M059J (cell line): ENCODE measurements around the gene GNRH2. TPM values are rescaled to one million over a fixed set of nuclear protein-coding genes. Genes with fewer than 3 reads are reported as not detected.
A peak's percentile ranks its signal among the peaks of the same experiment; 100 is the strongest.
"Not testable (repeated sequence)": the region's sequence is repeated elsewhere in the genome, so short reads cannot be mapped to it uniquely, and the experiment has no call there.

Experiments
- DNase-seq: peaks from one replicate; pipeline ENCODE4 v3.0.0-alpha.2; 2012; ENCODE audit warnings: low read depth
- total RNA-seq: library from RNA; depleted of rRNA; stranded (reverse); fragments of >200 nt; shearing (Covaris generic); gene quantifications from 2 replicates; pipeline ENCODE4 v1.2.3, GENCODE V29; 2014

The GNRH2 gene
- total RNA-seq, 1 experiment from 2014 or later = not detected

- DNase-seq = no peak
Measured at GRCh38 chr20:3072530-3073250, 29.3 kb downstream of the GNRH2 start.

DNA sequence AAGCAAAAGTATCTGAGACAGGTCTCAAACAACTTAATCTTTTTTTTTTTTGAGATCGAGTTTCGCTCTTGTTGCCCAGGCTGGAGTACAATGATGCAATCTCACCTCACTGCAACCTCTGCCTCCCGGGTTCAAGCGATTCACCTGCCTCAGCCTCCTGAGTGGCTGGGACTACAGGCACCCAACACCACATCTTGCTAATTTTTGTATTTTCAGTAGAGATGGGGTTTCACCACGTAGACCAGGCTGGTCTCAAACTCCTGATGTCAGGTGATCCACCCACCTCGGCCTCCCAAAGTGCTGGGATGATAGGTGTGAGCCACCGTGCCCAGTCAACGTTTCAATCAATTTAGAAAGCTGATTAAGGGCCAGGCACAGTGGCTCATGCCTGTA lies 29.8 kb downstream of the GNRH2 start:
- not testable (repeated sequence) for DNase-seq

DNA sequence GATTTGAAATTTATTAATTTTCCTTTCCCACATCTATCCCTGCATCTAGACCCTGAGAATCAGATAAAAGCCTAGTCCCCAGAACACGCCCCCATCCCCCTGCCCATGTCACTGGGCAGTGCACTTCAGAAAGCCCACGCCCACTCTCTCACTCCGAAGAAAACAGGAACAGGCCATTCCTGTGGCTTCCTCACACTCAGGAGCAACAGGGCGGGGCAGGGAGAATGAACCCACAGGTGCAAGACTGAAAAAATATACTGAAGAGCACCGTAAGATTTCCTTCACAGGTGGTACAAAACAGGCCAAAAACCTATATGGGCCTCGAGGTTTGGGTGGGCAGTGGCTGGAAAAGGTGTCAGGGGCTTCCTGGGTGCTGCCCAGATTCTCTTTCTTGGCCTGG lies 31.4 kb downstream of the GNRH2 start:
- DNase-seq = no peak

DNA sequence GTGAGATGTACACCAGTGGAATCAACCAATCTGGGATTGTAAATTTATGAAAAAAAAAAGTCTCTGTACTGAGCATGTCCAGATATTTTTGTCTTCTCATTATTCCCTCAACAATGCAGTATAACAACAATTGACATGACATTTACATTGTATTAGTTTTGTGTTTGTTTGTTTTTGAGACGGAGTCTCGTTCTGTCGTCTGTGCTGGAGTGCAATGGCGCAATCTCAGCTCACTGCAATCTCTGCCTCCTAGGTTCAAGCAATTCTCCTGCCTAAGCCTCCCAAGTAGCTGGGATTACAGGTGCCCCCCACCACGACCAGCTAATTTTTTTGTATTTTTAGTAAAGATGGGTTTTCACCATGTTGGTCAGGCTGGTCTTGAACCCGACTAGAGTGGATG lies 31.9 kb downstream of the GNRH2 start:
- not testable (repeated sequence) for DNase-seq

GRCh38 chr20:3077618-3078134 lies 34.3 kb downstream of the GNRH2 start:
- DNase-seq = no peak

DNA sequence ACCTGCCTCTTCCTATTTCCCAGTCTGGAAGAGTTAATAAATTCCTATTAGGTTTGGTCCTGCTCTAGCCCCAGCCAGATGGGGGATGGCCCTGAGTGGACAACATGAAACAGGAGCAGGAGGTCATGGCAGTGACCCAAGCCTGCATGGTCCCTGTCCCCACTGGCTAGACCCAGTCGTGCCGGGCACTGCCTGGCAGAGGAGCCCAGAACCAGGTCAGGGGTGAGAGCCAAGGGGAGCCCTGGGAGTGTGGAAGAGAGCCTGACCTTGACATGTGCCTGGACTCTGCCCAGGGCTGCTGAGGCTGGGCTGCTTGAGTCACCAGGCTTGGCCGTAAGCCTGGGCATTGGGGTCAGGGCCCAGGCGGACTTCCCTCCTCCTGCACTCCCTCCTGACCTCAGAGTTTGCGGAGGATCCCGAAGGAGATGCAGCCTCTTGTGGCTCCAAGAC lies 37.5 kb downstream of the GNRH2 start:
- DNase-seq = peak; percentile 94

GRCh38 chr20:3081641-3082040 lies 38.2 kb downstream of the GNRH2 start:
- DNase-seq = no peak

GRCh38 chr20:3082306-3082951 lies 39.0 kb downstream of the GNRH2 start:
- DNase-seq = no peak

GRCh38 chr20:3082955-3083952 lies 39.8 kb downstream of the GNRH2 start:
- DNase-seq = no peak

- no peak for DNase-seq
Measured at GRCh38 chr20:3084283-3084985, 41.0 kb downstream of the GNRH2 start, which contains the start of gene AVP. AVP (minus strand) TSS chr20:3084724; CDS start chr20:3084674, 50 bp downstream.

DNA sequence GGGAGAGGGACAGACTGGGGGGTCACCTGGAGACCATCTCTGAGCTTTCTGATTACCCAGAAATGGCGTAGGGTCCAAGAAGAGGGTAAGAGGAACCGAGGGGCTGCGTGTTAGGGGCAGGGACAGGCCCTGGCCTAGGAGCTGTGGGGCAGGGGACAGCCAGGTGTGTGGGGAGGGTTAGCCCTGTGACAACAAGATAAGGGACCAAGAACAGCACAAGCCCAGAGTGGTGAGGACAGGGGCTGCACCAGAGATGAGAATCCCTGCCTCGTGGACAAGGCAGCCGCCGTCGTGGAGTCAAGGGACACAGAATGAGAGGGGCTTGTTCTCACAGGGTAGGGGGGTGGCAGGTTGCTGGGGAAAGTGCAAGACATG lies 41.6 kb downstream of the GNRH2 start:
- DNase-seq = no peak

DNA sequence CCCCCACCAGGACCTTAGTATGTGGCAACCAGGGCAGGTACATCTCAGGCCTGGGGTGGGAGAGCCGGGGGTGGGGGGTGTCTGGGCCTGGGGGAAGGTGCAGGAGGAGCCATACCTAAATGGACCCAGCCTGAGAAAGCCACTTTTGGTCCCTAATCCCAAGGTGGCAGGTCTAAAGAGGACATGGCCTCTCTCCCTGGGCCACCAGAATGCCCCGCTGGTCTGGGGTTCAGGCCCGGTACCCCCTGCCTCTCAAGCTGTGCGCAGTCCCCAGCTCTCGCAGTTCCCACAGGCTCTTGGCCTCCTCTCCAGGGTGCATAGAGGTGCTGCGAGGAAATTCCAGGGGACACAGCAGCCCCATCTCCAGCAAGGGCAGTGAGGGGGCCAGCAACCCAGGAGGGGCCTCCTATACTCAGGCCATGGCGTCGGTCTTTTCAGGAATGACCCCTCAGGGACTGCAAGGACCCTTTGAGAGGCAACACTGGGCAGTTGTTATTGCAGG lies 42.2 kb downstream of the GNRH2 start:
- no peak for DNase-seq

DNA sequence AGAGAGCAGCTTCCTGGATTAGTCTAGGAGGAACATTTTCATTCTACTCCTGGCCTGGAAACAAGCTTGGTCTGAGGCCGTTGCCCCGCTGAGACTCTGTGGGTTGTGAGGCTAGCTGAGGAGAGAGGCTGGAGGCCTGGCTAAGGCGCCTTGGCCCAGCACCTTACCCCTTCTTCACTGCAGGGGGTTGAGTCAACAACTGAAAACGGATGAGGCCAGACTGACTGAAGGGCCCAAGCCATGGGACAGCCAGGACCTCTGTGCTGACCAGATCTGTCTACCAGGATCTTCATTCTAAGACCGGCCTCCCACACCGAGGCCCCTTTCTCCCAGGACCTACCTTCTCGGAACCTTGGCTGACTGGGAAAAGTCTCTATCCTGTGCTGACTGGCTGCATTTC lies 44.6 kb downstream of the GNRH2 start:
- peak; percentile 34 for DNase-seq

DNA sequence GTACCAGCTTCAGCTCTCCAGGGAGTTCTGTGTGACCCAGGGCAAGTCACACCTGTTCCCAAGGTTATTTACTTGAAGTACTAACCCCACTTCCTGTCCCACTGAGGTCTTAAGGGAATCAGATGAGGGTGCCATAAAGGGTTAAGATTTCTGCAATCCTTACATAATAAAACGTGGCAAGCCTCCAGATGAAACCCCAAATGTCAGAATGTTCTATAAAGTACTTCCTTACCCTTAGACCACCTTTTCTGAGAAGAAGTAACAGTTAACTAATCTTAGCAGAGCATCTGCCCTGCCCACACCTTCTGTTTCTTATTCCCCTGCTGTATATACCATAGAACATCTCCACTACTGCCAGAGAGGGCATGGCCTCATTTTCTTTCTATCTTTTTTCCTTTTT lies 47.1 kb downstream of the GNRH2 start:
- DNase-seq = no peak

DNA sequence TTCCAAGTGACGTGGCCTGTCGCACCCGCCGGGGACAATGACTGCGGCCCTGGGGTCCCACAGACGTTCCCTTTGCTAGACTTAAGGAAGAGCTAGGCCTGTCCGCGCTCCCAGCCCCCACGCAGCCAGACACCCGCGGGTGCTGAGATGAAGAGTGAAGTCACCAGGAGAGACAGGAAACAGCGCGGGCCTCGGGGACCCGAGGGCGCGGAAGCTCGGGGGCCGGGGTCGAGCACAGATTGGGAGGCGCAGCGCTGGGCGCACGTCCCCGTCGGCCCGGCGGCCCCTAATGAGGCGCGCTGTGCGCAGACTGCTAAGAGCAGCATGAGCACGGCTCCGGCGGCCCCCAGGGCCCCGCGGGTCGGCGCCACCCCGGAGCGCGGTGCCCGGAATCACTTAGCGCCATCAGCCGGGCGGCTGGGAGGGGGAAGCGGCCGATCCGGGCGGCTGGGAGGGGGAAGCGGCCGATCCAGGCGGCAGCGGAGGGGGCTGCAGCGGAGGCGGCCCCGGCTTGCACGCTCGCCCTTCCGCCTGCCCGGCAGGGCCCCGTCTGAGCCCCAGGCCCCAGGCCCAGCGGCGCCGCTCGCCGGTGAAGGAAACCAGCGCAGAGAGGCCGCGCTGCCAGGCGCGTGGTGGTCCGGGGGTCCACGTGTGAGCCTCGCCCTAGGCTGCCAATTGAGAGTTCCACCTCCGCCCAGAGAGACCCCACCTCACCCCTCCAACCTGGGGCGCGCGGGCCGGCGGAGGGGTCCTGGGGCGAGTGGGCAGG lies 49.4 kb downstream of the GNRH2 start:
- no peak for DNase-seq

DNA sequence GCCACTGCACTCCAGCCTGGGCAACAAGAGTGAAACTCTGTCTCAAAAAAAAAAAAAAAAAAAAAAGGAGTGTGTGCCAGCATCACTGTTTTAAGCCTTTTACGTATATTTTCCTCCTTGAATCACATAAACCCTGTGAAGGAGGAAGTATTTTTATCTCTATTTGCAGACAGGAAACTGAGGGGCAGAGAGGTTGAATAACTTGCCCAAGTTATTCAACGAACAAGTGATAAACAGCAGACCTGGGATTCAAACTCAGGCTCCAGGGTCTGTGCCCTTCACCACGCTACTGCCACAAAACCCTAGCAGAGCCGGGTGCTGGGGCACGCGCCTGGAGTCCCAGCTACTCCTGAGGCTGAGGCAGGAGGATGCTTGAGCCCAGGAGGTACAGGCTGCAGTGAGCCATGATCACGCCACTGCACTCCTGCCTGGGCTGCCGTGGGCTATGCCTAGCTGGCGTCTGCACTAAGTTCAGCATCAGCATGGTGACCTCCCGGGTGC lies 50.5 kb downstream of the GNRH2 start:
- DNase-seq = no peak

DNA sequence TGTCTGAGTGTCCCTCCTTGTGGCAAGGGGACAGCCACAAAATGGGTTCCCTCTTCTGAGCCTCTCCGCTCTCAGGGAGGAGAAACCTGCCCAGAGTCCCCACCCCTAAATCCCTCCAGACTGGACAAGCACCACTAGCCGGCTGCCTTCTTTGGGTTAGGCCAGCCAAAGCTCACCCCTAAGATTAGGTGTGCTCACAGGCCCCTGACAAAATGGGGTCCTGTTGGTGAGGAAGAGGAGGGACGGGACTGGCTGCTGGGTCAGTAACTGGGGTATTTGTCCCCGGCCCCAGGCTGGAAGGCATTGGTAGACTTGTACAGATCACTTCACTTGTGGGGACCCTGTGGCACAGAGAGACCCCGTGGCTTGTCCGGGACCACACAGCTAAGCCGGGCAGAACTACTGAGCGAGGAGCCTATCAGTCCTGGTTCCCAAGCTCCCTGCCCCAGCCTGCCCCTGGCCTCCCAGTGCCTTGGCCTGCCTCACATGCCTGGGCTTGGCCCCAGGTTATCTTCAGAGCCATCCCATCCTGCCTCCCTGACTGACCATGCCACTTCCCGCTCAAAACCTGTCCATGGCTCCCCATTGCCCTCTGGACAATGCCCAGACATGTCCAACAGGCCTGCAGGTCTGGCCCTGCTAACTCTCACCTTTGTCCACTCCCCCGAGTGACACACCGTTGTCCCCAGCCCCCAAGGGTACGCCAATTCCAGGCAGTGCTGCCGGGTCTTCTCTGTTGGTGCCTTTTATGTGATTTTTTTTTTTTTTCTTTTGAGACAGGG lies 51.6 kb downstream of the GNRH2 start:
- no peak for DNase-seq
